ENCODE data around the gene AMPH.

DNA sequence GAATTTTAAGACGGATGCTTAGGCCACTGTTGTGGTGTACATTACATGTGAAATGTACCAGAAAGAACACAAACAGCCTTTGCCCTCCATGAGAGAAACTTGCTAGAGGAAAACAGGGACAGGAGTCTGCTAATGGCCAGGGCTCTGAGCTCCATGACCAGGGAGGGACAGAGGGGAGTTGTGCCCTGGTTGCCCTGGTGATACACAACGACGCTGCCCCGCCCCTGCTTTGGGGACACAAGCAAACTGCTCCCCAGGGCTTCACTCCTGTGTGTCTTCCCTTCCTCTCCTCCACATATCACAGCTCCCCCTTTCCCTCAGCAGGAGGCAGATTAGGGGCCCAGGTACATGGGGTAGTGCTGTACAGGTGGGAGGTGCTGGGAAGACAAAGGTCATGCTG is 36.2 kb downstream of the AMPH start:
- TF ChIP-seq, protein P1, sequence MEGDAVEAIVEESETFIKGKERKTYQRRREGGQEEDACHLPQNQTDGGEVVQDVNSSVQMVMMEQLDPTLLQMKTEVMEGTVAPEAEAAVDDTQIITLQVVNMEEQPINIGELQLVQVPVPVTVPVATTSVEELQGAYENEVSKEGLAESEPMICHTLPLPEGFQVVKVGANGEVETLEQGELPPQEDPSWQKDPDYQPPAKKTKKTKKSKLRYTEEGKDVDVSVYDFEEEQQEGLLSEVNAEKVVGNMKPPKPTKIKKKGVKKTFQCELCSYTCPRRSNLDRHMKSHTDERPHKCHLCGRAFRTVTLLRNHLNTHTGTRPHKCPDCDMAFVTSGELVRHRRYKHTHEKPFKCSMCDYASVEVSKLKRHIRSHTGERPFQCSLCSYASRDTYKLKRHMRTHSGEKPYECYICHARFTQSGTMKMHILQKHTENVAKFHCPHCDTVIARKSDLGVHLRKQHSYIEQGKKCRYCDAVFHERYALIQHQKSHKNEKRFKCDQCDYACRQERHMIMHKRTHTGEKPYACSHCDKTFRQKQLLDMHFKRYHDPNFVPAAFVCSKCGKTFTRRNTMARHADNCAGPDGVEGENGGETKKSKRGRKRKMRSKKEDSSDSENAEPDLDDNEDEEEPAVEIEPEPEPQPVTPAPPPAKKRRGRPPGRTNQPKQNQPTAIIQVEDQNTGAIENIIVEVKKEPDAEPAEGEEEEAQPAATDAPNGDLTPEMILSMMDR (conservative IDR thresholded peaks at IDR 0.05 in 1 of 2, IDR thresholded peaks at IDR 0.05 in 1 of 2; ENCODE audit: low read depth in 1 of 2, low read length in 2 of 2), result no peak
- no peak for TF ChIP-seq EZH2 (IDR thresholded peaks at IDR 0.05; ENCODE audit: low read length, missing control alignments)
